Nephron progenitor cell (in vitro differentiated cells): ENCODE measurements around the gene OR6B3.

Experiments
- DNase-seq: peaks from one replicate; pipeline ENCODE4 v3.0.0; 2021
- H3K27ac Mint-ChIP-seq: 2 replicates; pipeline ENCODE4 v1.8.0; 2021; ENCODE audit warnings: mild to moderate bottlenecking, moderate library complexity, mixed read lengths
- H3K27me3 Mint-ChIP-seq: 2 replicates; pipeline ENCODE4 v1.8.0; 2021; ENCODE audit warnings: mild to moderate bottlenecking, low read depth, mixed read lengths; ENCODE audit not compliant: poor library complexity
- H3K36me3 Mint-ChIP-seq: 2 replicates; pipeline ENCODE4 v1.8.0; 2021; ENCODE audit warnings: low read depth, mixed read lengths
- H3K4me1 Mint-ChIP-seq: 2 replicates; pipeline ENCODE4 v1.8.0; 2021; ENCODE audit warnings: mixed read lengths
- H3K4me3 Mint-ChIP-seq: 2 replicates; pipeline ENCODE4 v1.8.0; 2021; ENCODE audit warnings: mild to moderate bottlenecking, moderate library complexity, mixed read lengths
- H3K9me3 Mint-ChIP-seq: 2 replicates; pipeline ENCODE4 v1.8.0; 2021; ENCODE audit warnings: mild to moderate bottlenecking, moderate library complexity, mixed read lengths
- CTCF ChIP-seq: fragments of 200-600 bp; sonication (generic); IDR thresholded peaks from 2 replicates; pipeline ENCODE4 v1.5.0; 2021; ENCODE audit warnings: antibody characterized with exemption

The OR6B3 gene

GRCh38 chr2:240042740-240043139 is 10.6 kb downstream of the OR6B3 start:
- Mint-ChIP-seq H3K4me3 (no peak overlapping the region), H3K36me3 (no peaks in the 10 kb centered on the region), H3K4me1 (no peaks in the 10 kb centered on the region), H3K27ac (no peak overlapping the region), H3K9me3 (no peaks in the 10 kb centered on the region), H3K27me3 (peaks cover 38% of the 10 kb centered on the region)
- no peak for DNase-seq
- no peak for TF ChIP-seq CTCF

- Mint-ChIP-seq H3K27ac (no peak overlapping the region), H3K4me3 (no peak overlapping the region), H3K36me3 (no peaks in the 10 kb centered on the region), H3K9me3 (no peaks in the 10 kb centered on the region), H3K27me3 (peaks cover 29% of the 10 kb centered on the region), H3K4me1 (no peaks in the 10 kb centered on the region)
- no peak for DNase-seq
- no peak for TF ChIP-seq CTCF
Observed at GRCh38 chr2:240041363-240041762, 12.0 kb downstream of the OR6B3 start.

GRCh38 chr2:240037358-240037757 is 16.0 kb downstream of the OR6B3 start:
- no peak overlapping the region for H3K4me3 Mint-ChIP-seq
- no peaks in the 10 kb centered on the region for H3K27me3 Mint-ChIP-seq
- no peak for DNase-seq
- no peaks in the 10 kb centered on the region for H3K36me3 Mint-ChIP-seq
- no peaks in the 10 kb centered on the region for H3K9me3 Mint-ChIP-seq
- no peak overlapping the region for H3K27ac Mint-ChIP-seq
- no peaks in the 10 kb centered on the region for H3K4me1 Mint-ChIP-seq
- no peak for TF ChIP-seq CTCF

- no peaks in the 10 kb centered on the region for H3K4me1 Mint-ChIP-seq
- peaks cover 13% of the 10 kb centered on the region for H3K27me3 Mint-ChIP-seq
Observed at GRCh38 chr2:240033330-240033678, 20.0 kb downstream of the OR6B3 start.

GRCh38 chr2:240032406-240033329 is 20.7 kb downstream of the OR6B3 start:
- Mint-ChIP-seq H3K27me3 (peaks cover 19% of the 10 kb centered on the region), H3K27ac (no peak overlapping the region), H3K36me3 (no peaks in the 10 kb centered on the region)

More at GRCh38 chr2:240033330-240033678, 20.0 kb downstream of the OR6B3 start:
- DNase-seq: no peak
- Mint-ChIP-seq H3K36me3 (no peaks in the 10 kb centered on the region), H3K4me3 (no peak overlapping the region), H3K27ac (no peak overlapping the region), H3K9me3 (no peaks in the 10 kb centered on the region)
- no peak for TF ChIP-seq CTCF

More at GRCh38 chr2:240032406-240033329, 20.7 kb downstream of the OR6B3 start:
- no peak for DNase-seq
- Mint-ChIP-seq H3K4me3 (no peak overlapping the region), H3K9me3 (no peaks in the 10 kb centered on the region), H3K4me1 (no peaks in the 10 kb centered on the region)
- no peak for TF ChIP-seq CTCF
